Testis (tissue), 3 donors: ENCODE data around the gene RRP15. TPM values are rescaled to one million over a fixed set of nuclear protein-coding genes. Genes with fewer than 3 reads are reported as not detected.

ENCODE experiments used
- DNase-seq: peaks from one replicate; pipeline ENCODE4 v3.0.0-alpha.2; 2019
- H3K27ac ChIP-seq, 2 donors: fragments of 200-600 bp; sonication (generic); one replicate each; pipeline ENCODE4 v1.5.1; 2019
- H3K27me3 ChIP-seq: fragments of 200-600 bp; sonication (generic); one replicate; pipeline ENCODE4 v1.5.1; 2019
- H3K36me3 ChIP-seq: fragments of 200-600 bp; sonication (generic); one replicate; pipeline ENCODE4 v1.5.1; 2017; ENCODE audit warnings: low read depth; ENCODE audit errors: missing control alignments
- H3K4me1 ChIP-seq: fragments of 200-600 bp; sonication (generic); one replicate; pipeline ENCODE4 v1.5.1; 2019
- H3K4me3 ChIP-seq, 2 donors: fragments of 200-600 bp; sonication (generic); one replicate each; pipeline ENCODE4 v1.5.1; 2017 to 2019
- H3K9me3 ChIP-seq: fragments of 200-600 bp; sonication (generic); one replicate; pipeline ENCODE4 v1.5.1; 2017
- CTCF ChIP-seq, 3 experiments: fragments of 450-650 bp in 2 of 3; fragments of 200-600 bp in 1 of 3; sonication (generic) in 1 of 3; IDR thresholded peaks; one replicate each; pipeline ENCODE4 v1.5.1; 2016 to 2019; ENCODE audit warnings: antibody characterized with exemption in 3 of 3, mild to moderate bottlenecking in 2 of 3, moderate library complexity in 1 of 3
- POLR2A ChIP-seq: fragments of 450-650 bp; IDR thresholded peaks from one replicate; pipeline ENCODE4 v1.6.1; 2017; ENCODE audit warnings: antibody characterized with exemption, mild to moderate bottlenecking, moderate library complexity
- WGBS, 2 donors: methylation state at CpG; one replicate each; pipeline ENCODE4 v1.1.5; 2018; 5-methylcytosine and 5-hydroxymethylcytosine counted together
- intact Hi-C: fragments of 100-400 bp; cut with DNase I; formaldehyde crosslinking; loops from one replicate; pipeline ENCODE4 v1.15.1; 2023; ENCODE audit warnings: low total_unique reads
- polyA plus RNA-seq: library from polyadenylated mRNA; stranded (reverse); fragments of 350-450 nt; fragmentation: Illumina TruSeq; extraction: RNeasy Lipid Tissue Mini Kit (QIAGEN cat#74804); gene quantifications from one replicate; pipeline ENCODE4 v1.2.3, GENCODE V29; 2014; ENCODE audit warnings: low read depth, low replicate concordance; ENCODE audit not compliant: insufficient read depth
- total RNA-seq, 2 donors: library from RNA; depleted of rRNA; stranded (reverse); fragments of >200 nt; gene quantifications; one replicate each; pipeline ENCODE4 v1.2.3, GENCODE V29; 2016

Gene RRP15
- total and polyA plus RNA-seq, 3 donors from 2014 or later = 5.5 to 9.7 (median 6.5) TPM

DNA sequence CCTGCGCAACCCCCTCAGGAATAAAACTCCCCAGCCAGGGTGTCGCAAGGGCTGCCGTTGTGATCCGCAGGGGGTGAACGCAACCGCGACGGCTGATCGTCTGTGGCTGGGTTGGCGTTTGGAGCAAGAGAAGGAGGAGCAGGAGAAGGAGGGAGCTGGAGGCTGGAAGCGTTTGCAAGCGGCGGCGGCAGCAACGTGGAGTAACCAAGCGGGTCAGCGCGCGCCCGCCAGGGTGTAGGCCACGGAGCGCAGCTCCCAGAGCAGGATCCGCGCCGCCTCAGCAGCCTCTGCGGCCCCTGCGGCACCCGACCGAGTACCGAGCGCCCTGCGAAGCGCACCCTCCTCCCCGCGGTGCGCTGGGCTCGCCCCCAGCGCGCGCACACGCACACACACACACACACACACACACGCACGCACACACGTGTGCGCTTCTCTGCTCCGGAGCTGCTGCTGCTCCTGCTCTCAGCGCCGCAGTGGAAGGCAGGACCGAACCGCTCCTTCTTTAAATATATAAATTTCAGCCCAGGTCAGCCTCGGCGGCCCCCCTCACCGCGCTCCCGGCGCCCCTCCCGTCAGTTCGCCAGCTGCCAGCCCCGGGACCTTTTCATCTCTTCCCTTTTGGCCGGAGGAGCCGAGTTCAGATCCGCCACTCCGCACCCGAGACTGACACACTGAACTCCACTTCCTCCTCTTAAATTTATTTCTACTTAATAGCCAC is 60.7 kb downstream of the RRP15 start:
- Histone ChIP-seq H3K36me3 (no peaks in the 10 kb centered on the region), H3K4me1 (no peaks in the 10 kb centered on the region), H3K27me3 (no peaks in the 10 kb centered on the region), H3K9me3 (no peaks in the 10 kb centered on the region), H3K4me3 (peak overlapping the region; percentile 57 to 67), H3K27ac (peak overlapping the region; percentile 81 to 88)
- TF ChIP-seq CTCF (IDR thresholded peaks at IDR 0.05) = no peak
- TF ChIP-seq POLR2A = no peak
- WGBS, 2 donors = 0 to 1% methylated on average over 34 to 54 of the region's 64 CpGs
- intact Hi-C loops = no loop called here
- peak; percentile 75 for DNase-seq

GRCh38 chr1:218346391-218347204 is 61.5 kb downstream of the RRP15 start:
- TF ChIP-seq CTCF (IDR thresholded peaks at IDR 0.05) = no peak
- no peak for TF ChIP-seq POLR2A
- H3K9me3 ChIP-seq = no peaks in the 10 kb centered on the region
- 1 to 2% methylated on average over 38 to 39 of the region's 39 CpGs for WGBS, 2 donors
- no peaks in the 10 kb centered on the region for H3K36me3 ChIP-seq
- H3K27me3 ChIP-seq = no peaks in the 10 kb centered on the region
- peak; percentile 48 for DNase-seq
- H3K4me3 ChIP-seq = peak overlapping the region; percentile 57 to 67
- H3K4me1 ChIP-seq = no peaks in the 10 kb centered on the region
- intact Hi-C loops = no loop called here
- H3K27ac ChIP-seq = peak overlapping the region; percentile 83 to 88

- H3K9me3 ChIP-seq = no peaks in the 10 kb centered on the region
- intact Hi-C loops = no loop called here
- H3K4me1 ChIP-seq = no peaks in the 10 kb centered on the region
- H3K36me3 ChIP-seq = no peaks in the 10 kb centered on the region
- no peak for TF ChIP-seq CTCF (IDR thresholded peaks at IDR 0.05)
- H3K27me3 ChIP-seq = no peaks in the 10 kb centered on the region
- WGBS, 2 donors = 0 to 1% methylated on average over 14 of the region's 14 CpGs
- DNase-seq = peak; percentile 54
- peak overlapping the region; percentile 83 to 88 for H3K27ac ChIP-seq
- H3K4me3 ChIP-seq = peak overlapping the region; percentile 57 to 67
These were observed 62.2 kb downstream of the RRP15 start for GRCh38 chr1:218347336-218347722.

GRCh38 chr1:218347723-218348627 is 62.9 kb downstream of the RRP15 start:
- intact Hi-C loops = no loop called here
- Histone ChIP-seq H3K4me3 (peak overlapping the region; percentile 57 to 67), H3K9me3 (no peaks in the 10 kb centered on the region), H3K4me1 (no peaks in the 10 kb centered on the region), H3K36me3 (no peaks in the 10 kb centered on the region), H3K27me3 (no peaks in the 10 kb centered on the region), H3K27ac (peak overlapping the region; percentile 83 to 88)
- no peak for DNase-seq
- TF ChIP-seq POLR2A (no peak), CTCF (IDR thresholded peaks at IDR 0.05) (no peak)
- WGBS, 2 donors = 8 to 14% methylated on average over 9 of the region's 9 CpGs
